ENCODE results near the gene MLXIP.

The MLXIP gene

GRCh38 chr12:122138616-122139015 is 60.1 kb downstream of the MLXIP start:
- Histone ChIP-seq H3K4me1 (ENCODE audit: control insufficient read depth, low read depth, low read length) (no peaks in the 10 kb centered on the region), H3K9ac (ENCODE audit: low read length) (no peak overlapping the region), H3K9me3 (ENCODE audit: control insufficient read depth, low read depth, low read length) (peaks cover 10% of the 10 kb centered on the region), H3K36me3 (ENCODE audit: control insufficient read depth, low read depth, low read length) (peaks cover 12% of the 10 kb centered on the region), H3K4me3 (ENCODE audit: low read length) (no peak overlapping the region), H3K27me3 (ENCODE audit: control insufficient read depth, insufficient read depth, low read length) (no peaks in the 10 kb centered on the region), H3K27ac (ENCODE audit: low read length) (no peak overlapping the region)

- no peak overlapping the region for H3K9ac ChIP-seq (ENCODE audit: low read length)
- no peaks in the 10 kb centered on the region for H3K27me3 ChIP-seq (ENCODE audit: control insufficient read depth, insufficient read depth, low read length)
- H3K27ac ChIP-seq (ENCODE audit: low read length): no peak overlapping the region
- H3K9me3 ChIP-seq (ENCODE audit: control insufficient read depth, low read depth, low read length): peaks cover 10% of the 10 kb centered on the region
- H3K36me3 ChIP-seq (ENCODE audit: control insufficient read depth, low read depth, low read length): peaks cover 12% of the 10 kb centered on the region
- H3K4me1 ChIP-seq (ENCODE audit: control insufficient read depth, low read depth, low read length): no peaks in the 10 kb centered on the region
- no peak overlapping the region for H3K4me3 ChIP-seq (ENCODE audit: low read length)
Measured at GRCh38 chr12:122139266-122139665, 60.7 kb downstream of the MLXIP start.

GRCh38 chr12:122139941-122140340 is 61.4 kb downstream of the MLXIP start:
- no peak overlapping the region for H3K4me3 ChIP-seq (ENCODE audit: low read length)
- H3K27ac ChIP-seq (ENCODE audit: low read length): no peak overlapping the region

GRCh38 chr12:122140467-122141257 is 62.1 kb downstream of the MLXIP start:
- H3K4me3 ChIP-seq (ENCODE audit: low read length): no peak overlapping the region
- no peaks in the 10 kb centered on the region for H3K27me3 ChIP-seq (ENCODE audit: control insufficient read depth, insufficient read depth, low read length)
- no peak overlapping the region for H3K9ac ChIP-seq (ENCODE audit: low read length)
- H3K36me3 ChIP-seq (ENCODE audit: control insufficient read depth, low read depth, low read length): peaks cover 12% of the 10 kb centered on the region
- no peak overlapping the region for H3K27ac ChIP-seq (ENCODE audit: low read length)
- no peaks in the 10 kb centered on the region for H3K4me1 ChIP-seq (ENCODE audit: control insufficient read depth, low read depth, low read length)
- peaks cover 10% of the 10 kb centered on the region for H3K9me3 ChIP-seq (ENCODE audit: control insufficient read depth, low read depth, low read length)

More at GRCh38 chr12:122139941-122140340, 61.4 kb downstream of the MLXIP start:
- H3K36me3 ChIP-seq (ENCODE audit: control insufficient read depth, low read depth, low read length): peaks cover 12% of the 10 kb centered on the region
- H3K27me3 ChIP-seq (ENCODE audit: control insufficient read depth, insufficient read depth, low read length): no peaks in the 10 kb centered on the region
- peaks cover 10% of the 10 kb centered on the region for H3K9me3 ChIP-seq (ENCODE audit: control insufficient read depth, low read depth, low read length)
- H3K9ac ChIP-seq (ENCODE audit: low read length): no peak overlapping the region
- H3K4me1 ChIP-seq (ENCODE audit: control insufficient read depth, low read depth, low read length): no peaks in the 10 kb centered on the region

GRCh38 chr12:122141911-122142725 is 63.6 kb downstream of the MLXIP start:
- peaks cover 12% of the 10 kb centered on the region for H3K36me3 ChIP-seq (ENCODE audit: control insufficient read depth, low read depth, low read length)
- no peaks in the 10 kb centered on the region for H3K4me1 ChIP-seq (ENCODE audit: control insufficient read depth, low read depth, low read length)
- H3K9me3 ChIP-seq (ENCODE audit: control insufficient read depth, low read depth, low read length): peaks cover 10% of the 10 kb centered on the region
- no peak overlapping the region for H3K27ac ChIP-seq (ENCODE audit: low read length)
- H3K4me3 ChIP-seq (ENCODE audit: low read length): no peak overlapping the region
- no peak overlapping the region for H3K9ac ChIP-seq (ENCODE audit: low read length)
- no peaks in the 10 kb centered on the region for H3K27me3 ChIP-seq (ENCODE audit: control insufficient read depth, insufficient read depth, low read length)

- H3K9me3 ChIP-seq (ENCODE audit: control insufficient read depth, low read depth, low read length): peaks cover 10% of the 10 kb centered on the region
- H3K36me3 ChIP-seq (ENCODE audit: control insufficient read depth, low read depth, low read length): peaks cover 12% of the 10 kb centered on the region
- H3K4me1 ChIP-seq (ENCODE audit: control insufficient read depth, low read depth, low read length): no peaks in the 10 kb centered on the region
- H3K9ac ChIP-seq (ENCODE audit: low read length): no peak overlapping the region
- H3K27ac ChIP-seq (ENCODE audit: low read length): no peak overlapping the region
- H3K27me3 ChIP-seq (ENCODE audit: control insufficient read depth, insufficient read depth, low read length): no peaks in the 10 kb centered on the region
- H3K4me3 ChIP-seq (ENCODE audit: low read length): no peak overlapping the region
Measured at GRCh38 chr12:122142857-122143256, 64.3 kb downstream of the MLXIP start.

- H3K27ac ChIP-seq (ENCODE audit: low read length): no peak overlapping the region
- peaks cover 10% of the 10 kb centered on the region for H3K9me3 ChIP-seq (ENCODE audit: control insufficient read depth, low read depth, low read length)
- peaks cover 12% of the 10 kb centered on the region for H3K36me3 ChIP-seq (ENCODE audit: control insufficient read depth, low read depth, low read length)
- H3K9ac ChIP-seq (ENCODE audit: low read length): no peak overlapping the region
- H3K4me1 ChIP-seq (ENCODE audit: control insufficient read depth, low read depth, low read length): no peaks in the 10 kb centered on the region
- H3K4me3 ChIP-seq (ENCODE audit: low read length): no peak overlapping the region
- no peaks in the 10 kb centered on the region for H3K27me3 ChIP-seq (ENCODE audit: control insufficient read depth, insufficient read depth, low read length)
Measured at GRCh38 chr12:122144885-122145284, 66.3 kb downstream of the MLXIP start.

- Histone ChIP-seq H3K9me3 (ENCODE audit: control insufficient read depth, low read depth, low read length) (peaks cover 10% of the 10 kb centered on the region), H3K4me3 (ENCODE audit: low read length) (no peak overlapping the region), H3K36me3 (ENCODE audit: control insufficient read depth, low read depth, low read length) (peaks cover 12% of the 10 kb centered on the region), H3K27me3 (ENCODE audit: control insufficient read depth, insufficient read depth, low read length) (no peaks in the 10 kb centered on the region), H3K27ac (ENCODE audit: low read length) (no peak overlapping the region), H3K4me1 (ENCODE audit: control insufficient read depth, low read depth, low read length) (no peaks in the 10 kb centered on the region), H3K9ac (ENCODE audit: low read length) (no peak overlapping the region)
Measured at GRCh38 chr12:122145505-122146330, 67.2 kb downstream of the MLXIP start.

GRCh38 chr12:122147514-122148290 is 69.1 kb downstream of the MLXIP start:
- Histone ChIP-seq H3K27ac (ENCODE audit: low read length) (no peak overlapping the region), H3K9ac (ENCODE audit: low read length) (no peak overlapping the region), H3K4me1 (ENCODE audit: control insufficient read depth, low read depth, low read length) (peaks cover 3% of the 10 kb centered on the region), H3K27me3 (ENCODE audit: control insufficient read depth, insufficient read depth, low read length) (no peaks in the 10 kb centered on the region), H3K36me3 (ENCODE audit: control insufficient read depth, low read depth, low read length) (peaks cover under 1% of the 10 kb centered on the region), H3K4me3 (ENCODE audit: low read length) (no peak overlapping the region), H3K9me3 (ENCODE audit: control insufficient read depth, low read depth, low read length) (peaks cover 3% of the 10 kb centered on the region)

- Histone ChIP-seq H3K36me3 (ENCODE audit: control insufficient read depth, low read depth, low read length) (no peaks in the 10 kb centered on the region), H3K9ac (ENCODE audit: low read length) (no peak overlapping the region), H3K4me1 (ENCODE audit: control insufficient read depth, low read depth, low read length) (peaks cover 3% of the 10 kb centered on the region), H3K27ac (ENCODE audit: low read length) (no peak overlapping the region), H3K27me3 (ENCODE audit: control insufficient read depth, insufficient read depth, low read length) (no peaks in the 10 kb centered on the region), H3K4me3 (ENCODE audit: low read length) (no peak overlapping the region), H3K9me3 (ENCODE audit: control insufficient read depth, low read depth, low read length) (no peaks in the 10 kb centered on the region)
Measured at GRCh38 chr12:122148657-122149056, 70.1 kb downstream of the MLXIP start.
